ENCODE results near the gene ARHGAP40. TPM values are rescaled to one million over a fixed set of nuclear protein-coding genes. Genes with fewer than 3 reads are reported as not detected.

The ARHGAP40 gene
- total and polyA plus RNA-seq, 2 of the 13 experiments (the other 11 are each of a cell fraction or from before 2014, with no cell fraction given) = 0.75 to 2.1 TPM

- Histone ChIP-seq H3K9ac (ENCODE audit: insufficient read depth, low read depth, low read length) (no peak overlapping the region), H3K79me2 (ENCODE audit: insufficient read depth, low read length) (no peaks in the 10 kb centered on the region), H2AFZ (ENCODE audit: low read length) (no peak overlapping the region), H3K36me3 (replicated peaks in 1 of 2; ENCODE audit: control insufficient read depth in 1 of 2, insufficient read depth in 2 of 2, low read length in 2 of 2) (no peaks in the 10 kb centered on the region), H3K4me1 (ENCODE audit: insufficient read depth, low read length) (no peaks in the 10 kb centered on the region), H3K27me3 (ENCODE audit: control insufficient read depth in 1 of 2, insufficient read depth in 2 of 2, low read length in 2 of 2) (peaks cover 2 to 24% of the 10 kb centered on the region in 2 experiments), H4K20me1 (ENCODE audit: insufficient read depth, low read length) (no peaks in the 10 kb centered on the region), H3K9me3 (ENCODE audit: low read length) (peaks cover 3% of the 10 kb centered on the region; the same call in 1 of the 2 replicates), H3K27ac (ENCODE audit: extremely low read length, insufficient read depth, low read length) (no peak overlapping the region), H3K4me3 (replicated peaks in 1 of 3; ENCODE audit: insufficient read depth in 1 of 3, low read depth in 2 of 3, low read length in 3 of 3) (no peak overlapping the region), H3K4me2 (ENCODE audit: low read depth, low read length) (no peak overlapping the region)
- DNase-seq (ENCODE audit: low spot score) (no peak), ATAC-seq (no peak), FAIRE-seq (no peak)
- in situ Hi-C loops (cut with HindIII; ENCODE audit: extremely low pct_ligation_motif_present, low pct_unique_long_range_greater_than_20kb) (no loop called here), intact Hi-C loops (cut with micrococcal nuclease; ENCODE audit: unreplicated experiment) (no loop called here)
- 59% methylated on average over 2 of the region's 2 CpGs for WGBS (ENCODE audit: low lambda C conversion rate)
- TF ChIP-seq YY1 (IDR thresholded peaks at IDR 0.05; ENCODE audit: insufficient read depth, insufficient replicate concordance, low read depth, low read length) = peak; percentile 57
- no peak for TF ChIP-seq CEBPB (IDR thresholded peaks at IDR 0.05; ENCODE audit: borderline replicate concordance, low read depth, low read length)
- no TSS peak for BruUV-seq (replicated peaks)
- CTCF ChIA-PET (ENCODE audit: low intra/inter-chr PET ratio, low total read pairs) = no interaction called here
- POLR2A ChIA-PET = no interaction called here
Measured at GRCh38 chr20:38624084-38624483, 22.5 kb downstream of the ARHGAP40 start.

DNA sequence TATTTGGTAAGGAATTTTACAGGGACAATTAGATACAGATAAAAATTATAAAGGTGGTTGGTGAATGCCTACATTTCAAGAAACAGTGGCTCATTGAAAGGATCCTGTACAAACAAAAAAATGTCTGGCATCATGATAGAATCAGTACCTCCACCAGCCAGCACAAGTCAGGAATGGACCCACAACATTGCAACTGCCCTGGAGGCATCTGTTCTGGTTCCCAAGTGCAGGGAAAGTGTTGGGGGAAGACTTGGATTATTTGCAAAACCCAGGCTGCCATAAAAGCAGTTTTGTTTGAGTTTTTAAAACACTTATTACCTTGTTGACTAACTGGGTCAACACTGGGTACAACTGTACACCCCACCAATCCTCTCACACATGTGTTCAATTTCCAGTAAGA, 24.3 kb downstream of the ARHGAP40 start:
- no TSS peak for BruUV-seq (replicated peaks)
- Histone ChIP-seq H3K4me2 (ENCODE audit: low read depth, low read length) (no peak overlapping the region), H3K36me3 (replicated peaks in 1 of 2; ENCODE audit: control insufficient read depth in 1 of 2, insufficient read depth in 2 of 2, low read length in 2 of 2) (no peaks in the 10 kb centered on the region), H3K79me2 (ENCODE audit: insufficient read depth, low read length) (no peaks in the 10 kb centered on the region), H3K27ac (ENCODE audit: extremely low read length, insufficient read depth, low read length) (no peak overlapping the region), H2AFZ (ENCODE audit: low read length) (no peak overlapping the region), H3K4me1 (ENCODE audit: insufficient read depth, low read length) (no peaks in the 10 kb centered on the region), H4K20me1 (ENCODE audit: insufficient read depth, low read length) (no peaks in the 10 kb centered on the region), H3K9ac (ENCODE audit: insufficient read depth, low read depth, low read length) (no peak overlapping the region), H3K27me3 (ENCODE audit: control insufficient read depth in 1 of 2, insufficient read depth in 2 of 2, low read length in 2 of 2) (peaks cover 2 to 7% of the 10 kb centered on the region in 2 experiments; a peak in 4 of 5 replicates), H3K4me3 (replicated peaks in 1 of 3; ENCODE audit: insufficient read depth in 1 of 3, low read depth in 2 of 3, low read length in 3 of 3) (no peak overlapping the region), H3K9me3 (ENCODE audit: low read length) (peaks cover 3% of the 10 kb centered on the region; the same call in 1 of the 2 replicates)
- CTCF ChIA-PET (ENCODE audit: low intra/inter-chr PET ratio, low total read pairs) = no interaction called here
- FAIRE-seq = no peak
- ATAC-seq = no peak
- intact Hi-C loops (cut with micrococcal nuclease; ENCODE audit: unreplicated experiment) = no loop called here
- in situ Hi-C loops (cut with HindIII; ENCODE audit: extremely low pct_ligation_motif_present, low pct_unique_long_range_greater_than_20kb) = loop anchor here (25.0 kb wide), 1 partner anchor 411 kb away; no protein-coding TSS in a partner anchor
- no peak for DNase-seq (ENCODE audit: low spot score)
- POLR2A ChIA-PET = no interaction called here
- TF ChIP-seq RFX3 (CRISPR knock-in tag; IDR thresholded peaks at IDR 0.05) (no peak), USF2 (IDR thresholded peaks at IDR 0.05; ENCODE audit: low read depth, low read length) (no peak), USF2 (CRISPR knock-in tag; IDR thresholded peaks at IDR 0.05; ENCODE audit: borderline replicate concordance) (no peak), SP5 (CRISPR knock-in tag; IDR thresholded peaks at IDR 0.05; ENCODE audit: borderline replicate concordance, low read depth) (no peak), ZNF496 (CRISPR knock-in tag; IDR thresholded peaks at IDR 0.05; ENCODE audit: insufficient replicate concordance) (no peak), ZSCAN20 (CRISPR knock-in tag; IDR thresholded peaks at IDR 0.05; ENCODE audit: borderline replicate concordance) (no peak), ZNF780A (CRISPR knock-in tag; IDR thresholded peaks at IDR 0.05) (no peak), ZNF782 (CRISPR knock-in tag; IDR thresholded peaks at IDR 0.05; ENCODE audit: borderline replicate concordance) (no peak), ZNF543 (CRISPR knock-in tag; IDR thresholded peaks at IDR 0.05) (no peak)
- TF ChIP-seq, protein P1, sequence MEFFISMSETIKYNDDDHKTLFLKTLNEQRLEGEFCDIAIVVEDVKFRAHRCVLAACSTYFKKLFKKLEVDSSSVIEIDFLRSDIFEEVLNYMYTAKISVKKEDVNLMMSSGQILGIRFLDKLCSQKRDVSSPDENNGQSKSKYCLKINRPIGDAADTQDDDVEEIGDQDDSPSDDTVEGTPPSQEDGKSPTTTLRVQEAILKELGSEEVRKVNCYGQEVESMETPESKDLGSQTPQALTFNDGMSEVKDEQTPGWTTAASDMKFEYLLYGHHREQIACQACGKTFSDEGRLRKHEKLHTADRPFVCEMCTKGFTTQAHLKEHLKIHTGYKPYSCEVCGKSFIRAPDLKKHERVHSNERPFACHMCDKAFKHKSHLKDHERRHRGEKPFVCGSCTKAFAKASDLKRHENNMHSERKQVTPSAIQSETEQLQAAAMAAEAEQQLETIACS (CRISPR knock-in tag; IDR thresholded peaks at IDR 0.05) = no peak
- TF ChIP-seq, protein P2, sequence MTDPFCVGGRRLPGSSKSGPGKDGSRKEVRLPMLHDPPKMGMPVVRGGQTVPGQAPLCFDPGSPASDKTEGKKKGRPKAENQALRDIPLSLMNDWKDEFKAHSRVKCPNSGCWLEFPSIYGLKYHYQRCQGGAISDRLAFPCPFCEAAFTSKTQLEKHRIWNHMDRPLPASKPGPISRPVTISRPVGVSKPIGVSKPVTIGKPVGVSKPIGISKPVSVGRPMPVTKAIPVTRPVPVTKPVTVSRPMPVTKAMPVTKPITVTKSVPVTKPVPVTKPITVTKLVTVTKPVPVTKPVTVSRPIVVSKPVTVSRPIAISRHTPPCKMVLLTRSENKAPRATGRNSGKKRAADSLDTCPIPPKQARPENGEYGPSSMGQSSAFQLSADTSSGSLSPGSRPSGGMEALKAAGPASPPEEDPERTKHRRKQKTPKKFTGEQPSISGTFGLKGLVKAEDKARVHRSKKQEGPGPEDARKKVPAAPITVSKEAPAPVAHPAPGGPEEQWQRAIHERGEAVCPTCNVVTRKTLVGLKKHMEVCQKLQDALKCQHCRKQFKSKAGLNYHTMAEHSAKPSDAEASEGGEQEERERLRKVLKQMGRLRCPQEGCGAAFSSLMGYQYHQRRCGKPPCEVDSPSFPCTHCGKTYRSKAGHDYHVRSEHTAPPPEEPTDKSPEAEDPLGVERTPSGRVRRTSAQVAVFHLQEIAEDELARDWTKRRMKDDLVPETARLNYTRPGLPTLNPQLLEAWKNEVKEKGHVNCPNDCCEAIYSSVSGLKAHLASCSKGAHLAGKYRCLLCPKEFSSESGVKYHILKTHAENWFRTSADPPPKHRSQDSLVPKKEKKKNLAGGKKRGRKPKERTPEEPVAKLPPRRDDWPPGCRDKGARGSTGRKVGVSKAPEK (CRISPR knock-in tag; IDR thresholded peaks at IDR 0.05; ENCODE audit: borderline replicate concordance) = no peak
